K562 (cell line): Measurements from ENCODE around the gene CTIF. TPM values are rescaled to one million over a fixed set of nuclear protein-coding genes. Genes with fewer than 3 reads are reported as not detected.

ENCODE experiments used
- CEBPG ChIP-seq, 3 experiments: fragments of 200-800 bp in 1 of 3; sonication (Bioruptor generic) in 1 of 3; sonication (generic) in 1 of 3; formaldehyde crosslinking in 1 of 3; IDR thresholded peaks in 2 of 3; conservative IDR thresholded peaks in 1 of 3; 2 replicates each; pipeline versions ENCODE4 v1.6.1 to v1.8.0; 2016 to 2022; ENCODE audit warnings: missing compliant biosample characterization in 2 of 3, missing genetic modification characterization in 2 of 3, mild to moderate bottlenecking in 1 of 3, missing genetic modification reagents in 1 of 3
- FOXA3 ChIP-seq, 2 experiments: fragments of 450-650 bp in 1 of 2; sonication (generic) in 1 of 2; formaldehyde crosslinking; IDR thresholded peaks in 1 of 2; conservative IDR thresholded peaks in 1 of 2; 2 replicates each; pipeline versions ENCODE4 v1.4.0 to v1.8.0; 2020 to 2022; ENCODE audit warnings: mild to moderate bottlenecking in 2 of 2, missing genetic modification reagents in 1 of 2
- HCFC1 ChIP-seq: IDR thresholded peaks from 2 replicates; pipeline ENCODE4 v1.6.1; 2012; ENCODE audit warnings: low read depth, low read length, improper control_type of control experiment
- IFI16 ChIP-seq: fragments of 250-450 bp; sonication (Bioruptor Pico); IDR thresholded peaks from 2 replicates; pipeline ENCODE4 v2.1.2; 2022; ENCODE audit warnings: mild to moderate bottlenecking, inconsistent platforms
- KDM2B ChIP-seq: fragments of 250-450 bp; sonication (Bioruptor Pico); IDR thresholded peaks from 2 replicates; pipeline ENCODE4 v1.8.0; 2021; ENCODE audit warnings: mild to moderate bottlenecking, moderate library complexity
- PHF8 ChIP-seq: fragments of 200-600 bp; sonication (generic); IDR thresholded peaks from 2 replicates; pipeline ENCODE4 v1.6.1; 2012; ENCODE audit warnings: mixed run types, mild to moderate bottlenecking, inconsistent platforms, low read length, moderate library complexity, borderline replicate concordance
- RFX1 ChIP-seq: fragments of 450-650 bp; IDR thresholded peaks from 2 replicates; pipeline ENCODE4 v1.6.1; 2016; ENCODE audit warnings: mild to moderate bottlenecking, moderate library complexity
- RFX7 ChIP-seq: fragments of 250-450 bp; sonication (Bioruptor Pico); IDR thresholded peaks from 2 replicates; pipeline ENCODE4 v1.5.1; 2021; ENCODE audit warnings: mild to moderate bottlenecking
- RNF2 ChIP-seq: sonication (generic); IDR thresholded peaks from 2 replicates; pipeline ENCODE4 v1.6.1; 2016
- SAFB ChIP-seq: fragments of 200-400 bp; formaldehyde crosslinking; IDR thresholded peaks from 2 replicates; pipeline ENCODE4 v1.6.1; 2017; ENCODE audit warnings: low read depth, low read length, borderline replicate concordance
- SPI1 ChIP-seq: IDR thresholded peaks from 2 replicates; pipeline ENCODE4 v1.6.1; 2011; ENCODE audit warnings: low read depth, low read length, control low read depth, borderline replicate concordance
- TAL1 ChIP-seq: fragments of 450-650 bp; IDR thresholded peaks from 2 replicates; pipeline ENCODE4 v1.6.1; 2016; ENCODE audit warnings: mild to moderate bottlenecking
- ZNF121 ChIP-seq: sonication (generic); formaldehyde crosslinking; conservative IDR thresholded peaks from 2 replicates; pipeline ENCODE4 v1.8.0; 2022; ENCODE audit warnings: missing genetic modification reagents
- ZNF146 ChIP-seq: IDR thresholded peaks from one replicate; pipeline ENCODE4 v1.6.1; 2018; ENCODE audit warnings: missing compliant biosample characterization; ENCODE audit not compliant: unreplicated experiment
- ZNF717 ChIP-seq: fragments of 250-450 bp; sonication (Bioruptor Pico); IDR thresholded peaks from 2 replicates; pipeline ENCODE4 v1.5.0; 2021
- polyA plus RNA-seq, 8 experiments: library from polyadenylated mRNA; depleted of rRNA in 4 of 8; stranded (reverse) in 5 of 8; unstranded in 3 of 8; fragments of >200 nt; fragmentation: Nextera tagmentation in 2 of 8; fragmentation: Illumina TruSeq in 1 of 8; extraction: Ambion mirVana in 2 of 8; extraction: Trizol in 1 of 8; gene quantifications; 2 replicates each; pipeline versions ENCODE4 v1.2.1 to v1.2.3, GENCODE V29; 2011 to 2014; ENCODE audit warnings: inconsistent platforms in 1 of 8, missing spikeins in 1 of 8
- total RNA-seq, 7 experiments: library from RNA; depleted of rRNA in 6 of 7; stranded (reverse); fragments of >200 nt in 6 of 7; fragmentation: Illumina TruSeq in 2 of 7; extraction: Trizol in 2 of 7; gene quantifications; 2 replicates each; pipeline versions ENCODE4 v1.2.1 to v1.2.3, GENCODE V29; 2011 to 2021; ENCODE audit warnings: low replicate concordance in 1 of 7
- TF ChIP-seq, protein P1 (sequence below): fragments of 250-450 bp; sonication (Bioruptor Pico); IDR thresholded peaks from 2 replicates; pipeline ENCODE4 v1.4.0; 2020
- TF ChIP-seq, protein P2 (sequence below): fragments of 450-650 bp; formaldehyde crosslinking; IDR thresholded peaks from 2 replicates; pipeline ENCODE4 v1.4.0; 2020; ENCODE audit warnings: mild to moderate bottlenecking, mixed read lengths
- TF ChIP-seq, protein P3 (sequence below), 2 experiments: fragments of 450-650 bp; IDR thresholded peaks; 2 replicates each; pipeline ENCODE4 v1.6.1; 2016
- TF ChIP-seq, protein P4 (sequence below): sonication (generic); formaldehyde crosslinking; IDR thresholded peaks from 2 replicates; pipeline ENCODE4 v1.8.0; 2022; ENCODE audit warnings: mild to moderate bottlenecking, missing genetic modification reagents

The CTIF gene
- total and polyA plus RNA-seq, 9 of the 15 experiments (the other 6 are each of a cell fraction or from before 2014, with no cell fraction given), result 0.17 to 11.5 (median 2.2) TPM

DNA sequence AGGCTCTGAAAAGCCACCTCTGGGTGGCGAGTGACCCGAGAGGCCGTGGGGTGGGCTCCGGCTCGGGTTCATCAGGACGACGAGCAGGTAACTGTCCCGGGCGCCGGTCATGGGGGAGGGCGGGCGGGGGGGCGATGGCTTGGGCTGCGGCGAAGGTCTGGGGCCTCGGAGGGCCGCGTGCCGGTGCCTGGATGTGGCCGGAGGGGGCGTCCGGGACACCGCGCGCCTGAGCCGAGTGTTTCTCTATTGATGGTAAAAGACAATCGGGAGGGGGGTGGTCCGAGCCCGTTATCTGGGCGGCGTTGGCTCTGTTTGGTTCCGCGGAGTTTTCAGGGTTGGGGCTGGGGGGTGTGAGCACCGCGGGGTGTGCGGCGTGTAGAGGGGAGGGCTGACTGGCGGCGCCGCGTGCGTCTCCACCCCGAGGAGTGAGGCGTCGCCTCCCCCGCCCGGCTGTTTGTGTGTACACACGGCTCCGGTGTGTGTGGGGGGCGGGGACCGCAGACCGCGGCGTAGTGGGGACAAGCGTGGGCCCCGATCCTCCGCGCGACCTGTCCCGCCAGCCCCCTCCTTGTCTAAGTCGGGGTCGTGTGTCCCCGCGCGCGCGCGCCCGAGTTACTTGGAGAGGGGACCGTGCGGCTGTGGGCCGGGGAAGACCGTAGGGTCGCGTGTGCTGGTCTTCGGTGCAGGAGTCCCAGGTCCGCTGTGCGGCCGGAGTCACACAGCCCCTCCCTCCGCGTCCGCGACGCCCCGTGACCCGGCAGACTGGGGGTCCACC lies 1.6 kb downstream of the CTIF start (continued):
- 0 out of 2 replicates have a peak, but pooled peaks have one; percentile 31 for TF ChIP-seq PHF8
- TF ChIP-seq, protein P1, sequence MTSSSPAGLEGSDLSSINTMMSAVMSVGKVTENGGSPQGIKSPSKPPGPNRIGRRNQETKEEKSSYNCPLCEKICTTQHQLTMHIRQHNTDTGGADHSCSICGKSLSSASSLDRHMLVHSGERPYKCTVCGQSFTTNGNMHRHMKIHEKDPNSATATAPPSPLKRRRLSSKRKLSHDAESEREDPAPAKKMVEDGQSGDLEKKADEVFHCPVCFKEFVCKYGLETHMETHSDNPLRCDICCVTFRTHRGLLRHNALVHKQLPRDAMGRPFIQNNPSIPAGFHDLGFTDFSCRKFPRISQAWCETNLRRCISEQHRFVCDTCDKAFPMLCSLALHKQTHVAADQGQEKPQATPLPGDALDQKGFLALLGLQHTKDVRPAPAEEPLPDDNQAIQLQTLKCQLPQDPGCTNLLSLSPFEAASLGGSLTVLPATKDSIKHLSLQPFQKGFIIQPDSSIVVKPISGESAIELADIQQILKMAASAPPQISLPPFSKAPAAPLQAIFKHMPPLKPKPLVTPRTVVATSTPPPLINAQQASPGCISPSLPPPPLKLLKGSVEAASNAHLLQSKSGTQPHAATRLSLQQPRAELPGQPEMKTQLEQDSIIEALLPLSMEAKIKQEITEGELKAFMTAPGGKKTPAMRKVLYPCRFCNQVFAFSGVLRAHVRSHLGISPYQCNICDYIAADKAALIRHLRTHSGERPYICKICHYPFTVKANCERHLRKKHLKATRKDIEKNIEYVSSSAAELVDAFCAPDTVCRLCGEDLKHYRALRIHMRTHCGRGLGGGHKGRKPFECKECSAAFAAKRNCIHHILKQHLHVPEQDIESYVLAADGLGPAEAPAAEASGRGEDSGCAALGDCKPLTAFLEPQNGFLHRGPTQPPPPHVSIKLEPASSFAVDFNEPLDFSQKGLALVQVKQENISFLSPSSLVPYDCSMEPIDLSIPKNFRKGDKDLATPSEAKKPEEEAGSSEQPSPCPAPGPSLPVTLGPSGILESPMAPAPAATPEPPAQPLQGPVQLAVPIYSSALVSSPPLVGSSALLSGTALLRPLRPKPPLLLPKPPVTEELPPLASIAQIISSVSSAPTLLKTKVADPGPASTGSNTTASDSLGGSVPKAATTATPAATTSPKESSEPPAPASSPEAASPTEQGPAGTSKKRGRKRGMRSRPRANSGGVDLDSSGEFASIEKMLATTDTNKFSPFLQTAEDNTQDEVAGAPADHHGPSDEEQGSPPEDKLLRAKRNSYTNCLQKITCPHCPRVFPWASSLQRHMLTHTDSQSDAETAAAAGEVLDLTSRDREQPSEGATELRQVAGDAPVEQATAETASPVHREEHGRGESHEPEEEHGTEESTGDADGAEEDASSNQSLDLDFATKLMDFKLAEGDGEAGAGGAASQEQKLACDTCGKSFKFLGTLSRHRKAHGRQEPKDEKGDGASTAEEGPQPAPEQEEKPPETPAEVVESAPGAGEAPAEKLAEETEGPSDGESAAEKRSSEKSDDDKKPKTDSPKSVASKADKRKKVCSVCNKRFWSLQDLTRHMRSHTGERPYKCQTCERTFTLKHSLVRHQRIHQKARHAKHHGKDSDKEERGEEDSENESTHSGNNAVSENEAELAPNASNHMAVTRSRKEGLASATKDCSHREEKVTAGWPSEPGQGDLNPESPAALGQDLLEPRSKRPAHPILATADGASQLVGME, result no peak
- TF ChIP-seq CEBPG (CRISPR knock-in tag; IDR thresholded peaks at IDR 0.05), result no peak
- TF ChIP-seq CEBPG (tag; conservative IDR thresholded peaks at IDR 0.05 in 1 of 2, IDR thresholded peaks at IDR 0.05 in 1 of 2), result no peak
- TF ChIP-seq SPI1, result no peak
- no peak; the same call in 1 of the 2 replicates for TF ChIP-seq RNF2
- TF ChIP-seq, protein P2, sequence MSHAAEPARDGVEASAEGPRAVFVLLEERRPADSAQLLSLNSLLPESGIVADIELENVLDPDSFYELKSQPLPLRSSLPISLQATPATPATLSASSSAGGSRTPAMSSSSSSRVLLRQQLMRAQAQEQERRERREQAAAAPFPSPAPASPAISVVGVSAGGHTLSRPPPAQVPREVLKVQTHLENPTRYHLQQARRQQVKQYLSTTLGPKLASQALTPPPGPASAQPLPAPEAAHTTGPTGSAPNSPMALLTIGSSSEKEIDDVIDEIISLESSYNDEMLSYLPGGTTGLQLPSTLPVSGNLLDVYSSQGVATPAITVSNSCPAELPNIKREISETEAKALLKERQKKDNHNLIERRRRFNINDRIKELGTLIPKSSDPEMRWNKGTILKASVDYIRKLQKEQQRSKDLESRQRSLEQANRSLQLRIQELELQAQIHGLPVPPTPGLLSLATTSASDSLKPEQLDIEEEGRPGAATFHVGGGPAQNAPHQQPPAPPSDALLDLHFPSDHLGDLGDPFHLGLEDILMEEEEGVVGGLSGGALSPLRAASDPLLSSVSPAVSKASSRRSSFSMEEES (CRISPR knock-in tag), result no peak
- TF ChIP-seq KDM2B (CRISPR knock-in tag), result no peak
- TF ChIP-seq HCFC1, result no peak
- TF ChIP-seq, protein P3, sequence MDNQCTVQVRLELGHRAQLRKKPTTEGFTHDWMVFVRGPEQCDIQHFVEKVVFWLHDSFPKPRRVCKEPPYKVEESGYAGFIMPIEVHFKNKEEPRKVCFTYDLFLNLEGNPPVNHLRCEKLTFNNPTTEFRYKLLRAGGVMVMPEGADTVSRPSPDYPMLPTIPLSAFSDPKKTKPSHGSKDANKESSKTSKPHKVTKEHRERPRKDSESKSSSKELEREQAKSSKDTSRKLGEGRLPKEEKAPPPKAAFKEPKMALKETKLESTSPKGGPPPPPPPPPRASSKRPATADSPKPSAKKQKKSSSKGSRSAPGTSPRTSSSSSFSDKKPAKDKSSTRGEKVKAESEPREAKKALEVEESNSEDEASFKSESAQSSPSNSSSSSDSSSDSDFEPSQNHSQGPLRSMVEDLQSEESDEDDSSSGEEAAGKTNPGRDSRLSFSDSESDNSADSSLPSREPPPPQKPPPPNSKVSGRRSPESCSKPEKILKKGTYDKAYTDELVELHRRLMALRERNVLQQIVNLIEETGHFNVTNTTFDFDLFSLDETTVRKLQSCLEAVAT (IDR thresholded peaks at IDR 0.05), result no peak
- TF ChIP-seq IFI16, result no peak
- no peak for TF ChIP-seq ZNF146 (CRISPR knock-in tag)
- no peak for TF ChIP-seq TAL1
- TF ChIP-seq ZNF717, result no peak
- TF ChIP-seq RFX7, result no peak
- no peak for TF ChIP-seq RFX1
- TF ChIP-seq, protein P4, sequence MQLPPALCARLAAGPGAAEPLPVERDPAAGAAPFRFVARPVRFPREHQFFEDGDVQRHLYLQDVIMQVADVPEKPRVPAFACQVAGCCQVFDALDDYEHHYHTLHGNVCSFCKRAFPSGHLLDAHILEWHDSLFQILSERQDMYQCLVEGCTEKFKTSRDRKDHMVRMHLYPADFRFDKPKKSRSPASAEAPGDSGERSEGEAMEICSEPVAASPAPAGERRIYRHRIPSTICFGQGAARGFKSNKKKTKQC (CRISPR knock-in tag), result no peak
- peak; percentile 46 to 77; a peak in 3 of 4 replicates for TF ChIP-seq FOXA3 (CRISPR knock-in tag; conservative IDR thresholded peaks at IDR 0.05 in 1 of 2, IDR thresholded peaks at IDR 0.05 in 1 of 2)
- TF ChIP-seq ZNF121 (CRISPR knock-in tag), result no peak
- peak; percentile 91 for TF ChIP-seq SAFB
